IgD-negative memory B cell (primary cell): Measurements from ENCODE around the gene CLEC2L. TPM values are rescaled to one million over a fixed set of nuclear protein-coding genes. Genes with fewer than 3 reads are reported as not detected.
"Not testable (repeated sequence)": the region's sequence is repeated elsewhere in the genome, so short reads cannot be mapped to it uniquely, and the experiment has no call there.

Experiments
- H3K27ac Mint-ChIP-seq, 3 donors: one replicate each; pipeline ENCODE4 v1.8.0; 2020 to 2022; ENCODE audit warnings: mild to moderate bottlenecking in 3 of 3, mixed read lengths in 3 of 3, moderate library complexity in 1 of 3
- H3K27me3 Mint-ChIP-seq: one replicate; pipeline ENCODE4 v1.8.0; 2021; ENCODE audit warnings: mixed read lengths
- H3K36me3 Mint-ChIP-seq: one replicate; pipeline ENCODE4 v1.8.0; 2020; ENCODE audit warnings: mild to moderate bottlenecking, mixed read lengths
- H3K4me1 Mint-ChIP-seq, 3 donors: one replicate each; pipeline ENCODE4 v1.8.0; 2020 to 2022; ENCODE audit warnings: mixed read lengths in 3 of 3, mild to moderate bottlenecking in 1 of 3
- H3K4me3 Mint-ChIP-seq, 4 donors: one replicate each; pipeline ENCODE4 v1.8.0; 2020 to 2022; ENCODE audit warnings: mild to moderate bottlenecking in 4 of 4, mixed read lengths in 4 of 4, moderate library complexity in 3 of 4
- H3K9me3 Mint-ChIP-seq, 3 donors: one replicate each; pipeline ENCODE4 v1.8.0; 2020 to 2021; ENCODE audit warnings: mixed read lengths in 3 of 3, mild to moderate bottlenecking in 1 of 3
- polyA plus RNA-seq: library from polyadenylated mRNA; unstranded; fragments of 300-500 nt; fragmentation: Illumina TruSeq; gene quantifications from one replicate; pipeline ENCODE4 v1.2.3, GENCODE V29; 2021

CLEC2L gene
- polyA plus RNA-seq, 1 donor from 2014 or later = not detected

DNA sequence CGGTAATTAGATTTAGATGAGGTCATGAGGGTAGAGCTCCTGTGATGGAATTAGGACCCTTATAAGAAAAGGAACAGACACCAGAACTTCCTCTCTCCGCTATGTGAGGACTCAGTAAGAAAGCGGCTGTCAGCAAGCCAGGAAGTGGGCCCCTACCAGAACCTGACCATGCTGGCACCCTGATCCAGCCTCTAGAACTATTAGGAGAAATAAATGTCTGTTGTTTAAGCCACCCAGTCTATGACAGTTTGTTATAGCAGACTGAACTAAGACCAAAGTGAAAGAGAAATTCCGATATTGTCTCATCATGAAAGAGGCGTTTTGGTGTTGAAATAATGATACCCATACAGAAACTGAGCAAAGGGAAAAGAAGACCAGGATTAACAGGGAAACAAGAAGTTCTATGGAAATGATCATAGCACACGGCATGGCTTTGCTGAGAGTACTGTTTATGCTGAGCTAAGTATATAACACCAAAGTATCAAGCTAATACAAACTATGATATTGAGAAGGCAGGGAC lies 9.2 kb downstream of the CLEC2L start:
- Mint-ChIP-seq H3K27ac (no peak overlapping the region), H3K27me3 (peaks cover 13% of the 10 kb centered on the region), H3K4me1 (no peaks in the 10 kb centered on the region), H3K36me3 (peaks cover 5% of the 10 kb centered on the region), H3K9me3 (peaks cover 0 to 6% (median 0%) of the 10 kb centered on the region in 3 donors), H3K4me3 (no peak overlapping the region)

DNA sequence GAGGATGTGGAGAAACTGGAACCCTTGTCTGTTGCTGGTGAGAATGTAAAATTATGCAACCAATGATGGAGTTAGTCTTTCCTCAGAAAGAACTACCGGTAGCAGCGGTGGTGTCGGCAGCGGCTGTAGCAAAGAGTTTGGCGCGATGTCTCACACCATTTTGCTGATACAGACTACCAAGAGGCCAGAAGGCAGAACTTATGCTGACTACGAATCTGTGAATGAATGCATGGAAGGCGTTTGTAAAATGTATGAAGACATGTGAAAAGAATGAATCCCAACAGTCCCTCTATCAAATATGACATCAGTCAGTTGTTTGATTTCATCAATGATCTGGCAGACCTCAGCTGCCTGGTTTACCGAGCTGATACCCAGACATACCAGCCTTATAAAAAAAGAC lies 10.6 kb downstream of the CLEC2L start:
- no peaks in the 10 kb centered on the region for H3K9me3 Mint-ChIP-seq
- H3K36me3 Mint-ChIP-seq = peaks cover 5% of the 10 kb centered on the region
- H3K4me3 Mint-ChIP-seq = no peak overlapping the region
- no peaks in the 10 kb centered on the region for H3K4me1 Mint-ChIP-seq
- no peak overlapping the region for H3K27ac Mint-ChIP-seq
- peaks cover 6% of the 10 kb centered on the region for H3K27me3 Mint-ChIP-seq

DNA sequence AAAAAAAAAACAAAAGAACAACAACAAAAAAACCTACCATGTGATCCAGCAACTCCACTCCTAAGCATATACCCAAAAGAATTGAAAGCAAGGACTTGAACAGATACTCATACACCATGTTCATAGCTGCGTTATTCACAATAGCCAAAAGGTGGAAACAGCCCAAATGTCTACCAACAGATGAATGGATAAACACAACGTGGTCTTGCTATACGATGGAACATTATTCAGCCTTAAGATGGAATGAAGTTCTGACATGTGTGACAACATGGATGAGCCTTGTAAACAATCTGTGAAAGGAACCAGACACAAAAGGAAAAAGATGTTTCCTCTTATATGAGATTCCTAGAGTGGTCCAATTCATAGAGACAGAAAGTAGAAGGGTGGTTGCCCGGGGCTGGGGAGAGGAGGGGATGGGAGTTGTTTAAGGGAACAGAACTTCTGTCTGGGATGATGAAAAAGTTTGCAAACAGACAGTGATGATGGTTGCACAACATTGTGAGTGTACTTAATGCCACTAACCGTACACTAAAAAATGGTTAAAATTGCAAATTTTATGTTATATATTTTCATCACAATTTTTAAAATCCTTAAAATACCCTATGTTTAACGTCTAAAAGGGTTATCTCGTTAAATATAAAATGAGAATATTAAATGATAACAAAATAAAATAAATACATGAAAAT lies 11.6 kb downstream of the CLEC2L start:
- H3K4me3 Mint-ChIP-seq = no peak overlapping the region
- no peaks in the 10 kb centered on the region for H3K9me3 Mint-ChIP-seq
- H3K27ac Mint-ChIP-seq = no peak overlapping the region
- H3K4me1 Mint-ChIP-seq = no peaks in the 10 kb centered on the region
- H3K27me3 Mint-ChIP-seq = peaks cover 6% of the 10 kb centered on the region
- H3K36me3 Mint-ChIP-seq = peaks cover 5% of the 10 kb centered on the region

DNA sequence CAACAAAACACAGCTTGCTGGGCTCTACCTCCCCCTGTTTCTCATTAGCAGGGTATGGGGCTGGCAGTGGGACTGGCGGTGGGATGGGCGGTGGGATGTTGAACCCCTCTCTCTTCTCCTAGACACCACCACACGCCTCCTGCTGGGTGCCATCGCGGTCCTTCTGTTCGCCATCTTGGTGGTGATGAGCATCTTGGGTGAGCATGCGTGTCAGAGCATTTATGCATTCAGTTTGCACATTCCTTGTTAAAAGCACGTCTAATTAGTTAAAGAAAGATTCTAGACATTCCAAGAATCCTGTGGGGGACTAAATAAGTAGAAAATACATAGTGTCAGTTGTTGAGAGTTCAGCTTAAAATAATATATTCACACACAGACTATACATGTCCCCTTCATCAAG lies 12.7 kb downstream of the CLEC2L start:
- H3K36me3 Mint-ChIP-seq = peaks cover 5% of the 10 kb centered on the region
- peaks cover 3% of the 10 kb centered on the region for H3K27me3 Mint-ChIP-seq
- H3K9me3 Mint-ChIP-seq = no peaks in the 10 kb centered on the region
- H3K4me3 Mint-ChIP-seq = no peak overlapping the region
- H3K27ac Mint-ChIP-seq = peak overlapping the region in 1 of 3 donors; percentile 3
- no peaks in the 10 kb centered on the region for H3K4me1 Mint-ChIP-seq

DNA sequence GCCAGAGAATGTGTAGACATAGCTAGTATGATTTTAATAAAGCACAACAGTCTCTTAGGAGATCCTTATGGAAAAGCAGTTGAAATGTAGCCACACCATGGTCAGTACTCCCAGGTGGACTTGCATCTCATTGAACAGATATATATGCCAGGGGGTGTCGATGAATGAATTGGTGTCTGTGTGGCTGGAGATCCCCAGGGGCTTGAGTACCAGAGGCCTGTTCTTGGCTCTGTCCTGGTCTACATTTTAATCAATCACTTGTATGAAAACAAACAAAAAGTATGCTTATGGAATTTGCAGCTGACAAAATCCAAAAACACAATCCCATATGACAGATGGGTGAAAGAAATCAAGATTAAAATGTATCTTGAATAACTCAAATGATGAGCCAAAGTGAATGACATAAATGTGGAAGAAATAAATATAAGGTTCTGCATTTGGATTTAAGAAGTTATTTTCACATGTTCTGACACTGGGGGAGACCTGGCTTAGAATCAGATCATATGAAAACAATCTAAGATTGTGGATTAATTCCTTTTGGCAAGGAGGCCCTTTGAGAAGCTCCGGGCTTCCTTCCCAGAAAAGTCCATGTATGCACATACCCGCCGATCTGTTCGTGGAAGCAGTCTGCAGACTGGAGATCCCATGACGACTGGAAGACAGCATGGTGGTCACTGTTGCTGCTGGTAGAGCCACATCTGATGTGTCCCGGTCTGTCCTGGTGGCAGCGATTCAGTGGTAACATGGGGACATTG lies 15.6 kb downstream of the CLEC2L start:
- Mint-ChIP-seq H3K9me3 (no peaks in the 10 kb centered on the region), H3K4me3 (no peak overlapping the region), H3K4me1 (no peaks in the 10 kb centered on the region), H3K27me3 (peaks cover 5% of the 10 kb centered on the region), H3K27ac (no peak overlapping the region), H3K36me3 (peaks cover 3% of the 10 kb centered on the region)

DNA sequence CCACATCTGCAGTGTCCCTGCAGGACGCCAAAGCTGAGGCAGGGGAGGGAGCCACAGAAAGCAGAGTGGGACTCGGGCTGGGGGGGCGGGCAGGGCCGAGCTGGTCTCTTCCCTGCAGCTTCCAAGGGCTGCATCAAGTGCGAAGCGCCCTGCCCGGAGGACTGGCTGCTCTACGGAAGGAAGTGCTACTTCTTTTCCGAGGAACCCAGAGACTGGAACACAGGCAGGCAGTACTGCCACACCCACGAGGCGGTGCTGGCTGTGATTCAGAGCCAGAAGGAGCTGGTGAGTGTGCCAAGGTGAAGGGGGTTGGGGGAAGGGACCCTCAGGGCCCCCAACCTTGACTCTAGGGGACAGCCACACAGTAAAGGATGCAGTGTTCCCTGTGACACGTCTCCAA lies 16.7 kb downstream of the CLEC2L start:
- H3K36me3 Mint-ChIP-seq = peaks cover 3% of the 10 kb centered on the region
- H3K4me3 Mint-ChIP-seq = no peak overlapping the region
- no peaks in the 10 kb centered on the region for H3K4me1 Mint-ChIP-seq
- no peaks in the 10 kb centered on the region for H3K9me3 Mint-ChIP-seq
- no peak overlapping the region for H3K27ac Mint-ChIP-seq
- H3K27me3 Mint-ChIP-seq = peaks cover 4% of the 10 kb centered on the region

DNA sequence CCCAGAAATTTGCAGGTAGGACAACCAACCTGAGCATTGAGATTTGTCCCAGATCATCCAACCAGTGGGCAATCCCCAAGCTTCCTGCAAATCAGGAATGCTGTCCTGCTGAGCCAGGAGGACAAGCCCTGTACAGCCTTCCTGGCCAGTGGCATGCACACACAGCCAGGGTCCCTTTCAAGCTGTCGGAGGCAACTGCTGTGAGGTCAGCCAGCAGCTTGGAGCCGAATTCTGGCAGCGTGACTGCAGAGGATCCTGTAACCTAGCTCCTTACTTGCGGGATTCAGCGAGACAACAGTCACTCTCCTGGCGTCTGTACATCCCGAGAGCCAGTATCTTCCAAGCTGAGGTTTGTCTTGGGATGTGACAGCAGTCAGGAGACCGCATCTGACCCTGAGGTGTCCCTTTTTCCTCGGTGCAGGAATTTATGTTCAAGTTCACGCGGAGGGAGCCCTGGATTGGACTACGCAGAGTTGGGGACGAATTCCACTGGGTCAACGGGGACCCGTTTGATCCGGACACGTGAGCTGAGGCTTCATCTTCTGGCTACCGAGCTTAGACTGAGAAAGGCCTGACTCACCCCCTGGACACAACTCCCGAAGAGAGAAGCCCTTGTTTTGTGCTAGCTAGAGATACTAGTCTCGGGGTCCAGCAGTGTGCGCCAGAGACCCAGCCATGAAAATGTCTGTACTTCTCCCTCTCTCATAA lies 18.3 kb downstream of the CLEC2L start:
- peaks cover 4% of the 10 kb centered on the region for H3K27me3 Mint-ChIP-seq
- no peak overlapping the region for H3K27ac Mint-ChIP-seq
- no peak overlapping the region for H3K4me3 Mint-ChIP-seq
- no peaks in the 10 kb centered on the region for H3K4me1 Mint-ChIP-seq
- no peaks in the 10 kb centered on the region for H3K36me3 Mint-ChIP-seq
- H3K9me3 Mint-ChIP-seq = no peaks in the 10 kb centered on the region

DNA sequence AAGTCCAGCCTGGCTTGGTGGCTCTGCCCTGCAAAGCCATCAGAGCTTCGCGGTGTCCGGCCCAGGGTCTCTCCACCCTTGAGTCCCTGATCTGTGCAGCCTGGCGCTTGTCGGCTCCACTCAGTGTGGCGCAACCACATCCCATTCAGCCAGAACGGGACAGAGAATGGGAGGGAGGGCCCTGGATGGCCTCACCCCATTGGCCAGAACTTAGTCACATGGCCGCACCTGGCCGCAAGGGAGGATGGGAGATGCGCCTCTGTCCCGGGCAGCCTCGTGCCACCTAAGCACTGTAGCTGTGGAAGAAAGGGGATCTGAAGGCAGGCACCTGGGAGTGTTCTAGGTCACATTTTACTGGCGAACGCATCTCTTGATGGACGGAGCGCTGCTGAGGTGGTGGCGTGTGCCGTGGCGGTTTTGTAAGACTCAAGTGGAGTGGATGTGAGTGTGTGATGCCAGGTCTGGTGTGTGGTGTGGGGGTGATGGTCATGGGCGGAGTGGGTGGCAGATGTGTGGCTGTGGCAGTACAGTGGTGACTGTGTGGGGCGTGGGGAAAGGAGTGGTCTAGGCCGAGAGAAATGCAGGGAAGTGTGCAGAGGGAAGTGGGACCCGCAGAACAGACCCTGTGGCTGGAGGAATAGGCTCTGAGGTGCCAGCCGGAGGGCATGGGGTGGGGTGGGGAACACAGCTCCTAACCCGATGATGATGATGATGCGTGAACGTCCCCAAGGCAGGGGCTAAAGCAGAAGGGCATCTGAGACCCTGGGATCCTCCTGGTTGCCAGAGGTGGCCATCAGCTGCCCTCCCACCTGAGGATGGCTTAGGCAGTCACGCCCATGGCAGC lies 19.0 kb downstream of the CLEC2L start:
- no peak overlapping the region for H3K27ac Mint-ChIP-seq
- H3K27me3 Mint-ChIP-seq = peaks cover 4% of the 10 kb centered on the region
- H3K36me3 Mint-ChIP-seq = no peaks in the 10 kb centered on the region
- no peaks in the 10 kb centered on the region for H3K9me3 Mint-ChIP-seq
- H3K4me3 Mint-ChIP-seq = no peak overlapping the region
- H3K4me1 Mint-ChIP-seq = no peaks in the 10 kb centered on the region

DNA sequence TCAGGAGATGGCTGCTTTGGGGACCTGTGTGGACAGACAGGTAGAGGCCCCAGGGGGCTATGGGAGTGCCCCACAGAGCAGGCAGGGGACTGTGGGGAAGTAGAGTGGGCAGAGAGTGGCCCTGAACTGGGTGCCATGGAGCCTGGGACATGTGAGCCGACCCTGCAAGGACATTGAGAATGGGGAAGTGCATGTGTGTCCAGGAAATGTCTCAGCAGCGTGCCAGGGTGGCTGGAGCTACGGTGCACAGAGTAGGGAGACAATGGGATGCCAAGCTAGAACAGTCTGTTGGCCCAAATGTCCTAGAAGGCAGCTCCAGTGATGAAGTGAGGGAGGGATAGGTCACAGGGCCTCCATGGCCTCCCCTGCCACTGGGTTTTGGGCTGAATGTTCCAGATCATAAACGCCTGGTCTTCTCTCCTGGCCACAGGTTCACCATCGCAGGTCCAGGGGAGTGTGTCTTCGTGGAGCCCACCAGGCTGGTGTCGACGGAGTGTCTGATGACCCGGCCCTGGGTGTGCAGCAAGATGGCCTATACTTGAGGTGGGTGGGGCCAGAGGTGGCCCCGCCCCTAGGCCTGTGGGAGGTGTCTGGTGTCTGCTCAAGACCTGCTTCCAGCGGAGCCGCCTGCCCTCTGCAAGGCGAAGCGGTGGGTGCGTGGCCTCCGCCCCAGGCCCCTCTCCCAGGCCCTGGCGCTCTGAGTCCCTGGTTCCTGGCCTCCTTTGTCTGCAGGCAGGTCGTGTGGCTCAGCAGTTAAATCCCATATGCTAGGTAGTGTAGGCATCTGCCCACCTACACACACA lies 20.5 kb downstream of the CLEC2L start:
- H3K27me3 Mint-ChIP-seq = peaks cover 4% of the 10 kb centered on the region
- no peaks in the 10 kb centered on the region for H3K4me1 Mint-ChIP-seq
- peak overlapping the region in 1 of 3 donors; percentile 62 for H3K27ac Mint-ChIP-seq
- no peaks in the 10 kb centered on the region for H3K36me3 Mint-ChIP-seq
- peaks cover 0 to 2% (median 0%) of the 10 kb centered on the region in 3 donors for H3K9me3 Mint-ChIP-seq
- H3K4me3 Mint-ChIP-seq = no peak overlapping the region

DNA sequence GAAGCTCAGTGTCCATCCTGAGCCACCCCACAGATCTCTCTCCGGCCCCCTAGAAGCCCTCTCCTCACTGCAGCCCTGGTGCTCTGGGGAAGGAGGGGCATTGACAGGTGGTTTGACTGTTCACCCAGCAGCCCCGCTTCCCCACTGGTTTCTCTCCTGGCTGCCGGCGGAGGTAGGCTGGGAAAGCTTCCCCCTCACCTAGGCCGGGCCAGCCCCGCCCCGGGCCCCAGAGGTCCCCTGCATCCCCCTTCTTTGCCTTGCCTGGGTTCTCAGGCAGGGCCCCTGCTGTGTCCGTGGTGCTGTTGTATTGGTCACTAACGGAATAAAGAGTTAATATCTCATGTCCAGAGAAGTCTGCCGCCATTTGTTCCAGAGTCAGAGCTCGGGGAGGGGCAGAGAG lies 21.2 kb downstream of the CLEC2L start:
- peaks cover 0 to 2% (median 0%) of the 10 kb centered on the region in 3 donors for H3K9me3 Mint-ChIP-seq
- no peaks in the 10 kb centered on the region for H3K36me3 Mint-ChIP-seq
- H3K27ac Mint-ChIP-seq = peak overlapping the region in 1 of 3 donors; percentile 62
- no peaks in the 10 kb centered on the region for H3K4me1 Mint-ChIP-seq
- no peak overlapping the region for H3K4me3 Mint-ChIP-seq
- peaks cover 4% of the 10 kb centered on the region for H3K27me3 Mint-ChIP-seq

DNA sequence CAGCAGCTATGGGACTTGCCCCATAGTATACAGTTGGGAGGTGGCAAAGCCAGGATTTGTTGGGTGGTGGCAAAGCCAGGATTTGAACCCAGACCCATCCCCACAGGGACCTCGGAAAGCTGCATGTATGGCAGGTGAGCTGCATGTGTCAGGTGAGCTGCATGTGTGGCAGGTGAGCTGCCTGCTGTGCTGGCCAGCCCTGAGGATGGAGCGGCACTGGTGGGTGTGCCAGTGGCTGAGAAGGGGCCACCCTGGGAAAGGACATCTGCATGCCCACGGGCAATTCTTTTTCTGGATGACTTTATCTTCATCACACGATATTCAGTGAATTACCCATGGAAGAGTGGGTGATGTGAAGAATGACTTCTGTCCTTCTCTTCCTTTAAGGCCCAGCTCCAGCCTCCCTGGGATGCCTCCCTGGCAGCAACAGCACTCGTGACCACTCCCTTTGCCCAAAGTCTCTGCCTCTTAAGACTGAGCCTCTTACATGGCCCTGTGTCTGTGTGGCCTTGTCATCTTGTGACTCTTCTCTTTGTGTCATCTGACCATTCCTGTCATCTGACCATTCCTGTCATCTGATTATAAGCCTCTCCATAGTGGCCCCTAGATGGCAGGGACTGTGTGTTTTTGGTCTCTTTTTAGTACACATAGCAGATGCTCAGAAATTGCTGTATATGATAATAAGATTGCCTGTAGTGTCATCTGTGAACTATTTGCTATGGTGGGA lies 25.0 kb downstream of the CLEC2L start:
- Mint-ChIP-seq H3K4me1 (no peaks in the 10 kb centered on the region), H3K4me3 (no peak overlapping the region), H3K27me3 (peaks cover 3% of the 10 kb centered on the region), H3K9me3 (peaks cover 0 to 2% (median 0%) of the 10 kb centered on the region in 3 donors), H3K27ac (no peak overlapping the region), H3K36me3 (peaks cover 2% of the 10 kb centered on the region)

DNA sequence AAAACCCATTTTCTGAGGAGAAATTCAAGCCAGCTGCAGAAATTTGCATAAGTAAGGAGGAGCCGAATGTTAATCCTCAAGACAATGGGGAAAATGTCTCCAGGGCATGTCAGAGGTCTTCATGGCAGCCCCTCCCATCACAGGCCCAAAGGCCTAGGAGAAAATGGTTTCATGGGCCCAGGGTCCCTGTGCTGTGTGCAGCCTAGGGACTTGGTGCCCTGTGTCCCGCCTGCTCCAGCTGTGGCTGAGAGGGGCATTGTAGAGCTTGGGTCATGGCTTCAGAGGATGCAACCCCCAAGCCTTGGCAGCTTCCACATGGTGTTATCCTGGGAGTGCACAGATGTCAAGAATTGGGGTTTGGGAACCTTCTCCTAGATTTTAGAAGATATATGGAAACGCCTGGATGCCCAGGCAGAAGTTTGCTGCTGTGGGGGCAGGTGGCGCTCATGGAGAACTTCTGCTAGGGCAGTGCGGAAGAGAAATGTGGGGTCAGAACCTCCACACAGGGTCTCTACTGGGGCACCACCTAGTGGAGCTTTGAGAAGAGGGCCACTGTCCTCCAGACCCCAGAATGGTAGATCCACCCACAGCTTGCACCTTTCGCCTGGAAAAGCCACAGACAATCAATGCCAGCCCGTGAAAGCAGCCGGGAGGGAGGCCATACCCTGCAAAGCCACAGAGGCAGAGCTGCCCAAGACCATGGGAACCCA lies 30.7 kb downstream of the CLEC2L start:
- not testable (repeated sequence) for H3K36me3 Mint-ChIP-seq, H3K9me3 Mint-ChIP-seq, H3K4me1 Mint-ChIP-seq, H3K27me3 Mint-ChIP-seq, H3K4me3 Mint-ChIP-seq, H3K27ac Mint-ChIP-seq
